IMR-90 (cell line): Measurements from ENCODE around the gene PCDHGA4. TPM values are rescaled to one million over a fixed set of nuclear protein-coding genes. Genes with fewer than 3 reads are reported as not detected.
A peak's percentile ranks its signal among the peaks of the same experiment; 100 is the strongest.

ENCODE experiments used
- ATAC-seq: fragments of 200-7000 bp; cut with Tn5 transposase; 2 replicates; pipeline ENCODE4 v1.9.1; 2020; ENCODE audit warnings: low read depth, mild to moderate bottlenecking, moderate library complexity
- BruUV-seq: library from RNA; stranded (reverse); fragments of 400-500 nt; replicated peaks from 2 replicates; lab custom pipeline; 2021; lab: Mats Ljungman, UMichigan
- CTCF ChIA-PET: fragments of 300-600 bp; formaldehyde crosslinking; extraction: SDS; loops from one replicate; lab custom pipeline; 2021; ENCODE audit warnings: antibody characterized with exemption; lab: Yijun Ruan, JAX
- POLR2A ChIA-PET: fragments of 300-600 bp; sonication (Branson Sonifier 250); formaldehyde crosslinking; loops from one replicate; lab custom pipeline; 2022; ENCODE audit warnings: antibody characterized with exemption; ENCODE audit not compliant: unreplicated experiment; lab: Charles Lee
- DNase-seq: peaks from one replicate; pipeline ENCODE4 v3.0.0; 2013
- H2AFZ ChIP-seq: replicated peaks from 2 replicates; pipeline ENCODE3; 2013; ENCODE audit warnings: low read length, mild to moderate bottlenecking; ENCODE audit not compliant: poor library complexity
- H2AK5ac ChIP-seq: 2 replicates; pipeline ENCODE4 v1.6.1; 2013; ENCODE audit warnings: low read depth, low read length, inconsistent platforms
- H2AK9ac ChIP-seq: replicated peaks from 2 replicates; pipeline ENCODE3; 2013; ENCODE audit warnings: mild to moderate bottlenecking, low read depth, low read length, moderate library complexity; ENCODE audit not compliant: poor library complexity
- H2BK120ac ChIP-seq: 2 replicates; pipeline ENCODE4 v1.6.1; 2013; ENCODE audit warnings: low read depth, low read length, inconsistent platforms
- H2BK15ac ChIP-seq: 3 replicates; pipeline ENCODE4 v1.6.1; 2013; ENCODE audit warnings: low read depth, low read length, inconsistent platforms
- H2BK20ac ChIP-seq: 2 replicates; pipeline ENCODE4 v1.6.1; 2013; ENCODE audit warnings: low read depth, mild to moderate bottlenecking, inconsistent platforms, low read length, moderate library complexity
- H2BK5ac ChIP-seq: 2 replicates; pipeline ENCODE4 v1.6.1; 2013; ENCODE audit warnings: mild to moderate bottlenecking, low read depth, low read length, inconsistent platforms; ENCODE audit not compliant: poor library complexity, severe bottlenecking
- H3K14ac ChIP-seq: replicated peaks from 2 replicates; pipeline ENCODE4 v1.6.1; 2013; ENCODE audit warnings: low read depth, low read length, inconsistent platforms
- H3K18ac ChIP-seq: 2 replicates; pipeline ENCODE4 v1.6.1; 2013; ENCODE audit warnings: low read depth, low read length, control low read depth
- H3K23ac ChIP-seq: 2 replicates; pipeline ENCODE4 v1.6.1; 2013; ENCODE audit warnings: low read depth, low read length, inconsistent platforms
- H3K27ac ChIP-seq: 2 replicates; pipeline ENCODE4 v1.5.1; 2013; ENCODE audit warnings: mild to moderate bottlenecking, control low read depth, low read length; ENCODE audit not compliant: insufficient read depth
- H3K27me3 ChIP-seq: 2 replicates; pipeline ENCODE4 v1.6.1; 2013; ENCODE audit warnings: low read length; ENCODE audit not compliant: control insufficient read depth, insufficient read depth
- H3K36me3 ChIP-seq: 2 replicates; pipeline ENCODE4 v1.6.1; 2013; ENCODE audit warnings: low read length, mixed read lengths; ENCODE audit not compliant: control insufficient read depth, insufficient read depth
- H3K4ac ChIP-seq: 2 replicates; pipeline ENCODE4 v1.6.1; 2013; ENCODE audit warnings: low read depth, low read length, inconsistent platforms
- H3K4me1 ChIP-seq: 2 replicates; pipeline ENCODE4 v1.6.1; 2013; ENCODE audit warnings: low read length, mixed read lengths; ENCODE audit not compliant: control insufficient read depth, insufficient read depth
- H3K4me2 ChIP-seq: 2 replicates; pipeline ENCODE4 v1.6.1; 2013; ENCODE audit warnings: low read depth, mild to moderate bottlenecking, control low read depth, low read length, moderate library complexity
- H3K4me3 ChIP-seq: 2 replicates; pipeline ENCODE4 v1.5.1; 2013; ENCODE audit warnings: low read depth, mild to moderate bottlenecking, control low read depth, low read length, moderate library complexity; ENCODE audit not compliant: insufficient read depth
- H3K56ac ChIP-seq: 2 replicates; pipeline ENCODE4 v1.6.1; 2013; ENCODE audit warnings: low read length, inconsistent platforms; ENCODE audit not compliant: insufficient read depth; ENCODE audit errors: extremely low read depth
- H3K79me1 ChIP-seq, 2 experiments: 2 replicates each; pipeline ENCODE4 v1.6.1; 2013; ENCODE audit warnings: low read length in 2 of 2, inconsistent platforms in 1 of 2, low read depth in 1 of 2
- H3K9ac ChIP-seq: 2 replicates; pipeline ENCODE4 v1.6.1; 2013; ENCODE audit warnings: low read depth, low read length, control low read depth
- H3K9me1 ChIP-seq: 2 replicates; pipeline ENCODE4 v1.6.1; 2013; ENCODE audit warnings: low read length, inconsistent platforms; ENCODE audit not compliant: insufficient read depth
- H3K9me3 ChIP-seq: 2 replicates; pipeline ENCODE4 v1.6.1; 2013; ENCODE audit warnings: low read length; ENCODE audit not compliant: control insufficient read depth, insufficient read depth
- H4K20me1 ChIP-seq: 2 replicates; pipeline ENCODE4 v1.6.1; 2013; ENCODE audit warnings: low read length, inconsistent platforms; ENCODE audit not compliant: insufficient read depth
- H4K5ac ChIP-seq: 2 replicates; pipeline ENCODE4 v1.6.1; 2013; ENCODE audit warnings: mild to moderate bottlenecking, low read depth, low read length, control low read depth
- H4K8ac ChIP-seq, 2 experiments: 2 replicates each; pipeline ENCODE4 v1.6.1; 2013; ENCODE audit warnings: low read depth in 2 of 2, low read length in 2 of 2, control low read depth in 1 of 2, inconsistent platforms in 1 of 2
- H4K91ac ChIP-seq: 2 replicates; pipeline ENCODE4 v1.6.1; 2013; ENCODE audit warnings: low read depth, low read length, inconsistent platforms; ENCODE audit not compliant: insufficient read depth
- CEBPB ChIP-seq: IDR thresholded peaks from 2 replicates; pipeline ENCODE4 v1.6.1; 2012; ENCODE audit warnings: low read depth, low read length, improper control_type of control experiment
- CHD1 ChIP-seq: IDR thresholded peaks from 2 replicates; pipeline ENCODE4 v1.6.1; 2012; ENCODE audit warnings: low read depth, low read length, improper control_type of control experiment
- CTCF ChIP-seq: conservative IDR thresholded peaks from 2 replicates; pipeline ENCODE4 v1.5.1; 2012; ENCODE audit warnings: mild to moderate bottlenecking, low read depth, low read length, improper control_type of control experiment
- ELK1 ChIP-seq: fragments of 150-350 bp; IDR thresholded peaks from 2 replicates; pipeline ENCODE4 v1.6.1; 2016; ENCODE audit warnings: low read depth, mild to moderate bottlenecking, low read length, moderate library complexity, borderline replicate concordance
- FOS ChIP-seq: fragments of 150-350 bp; IDR thresholded peaks from 2 replicates; pipeline ENCODE4 v1.6.1; 2016; ENCODE audit warnings: low read depth, low read length
- MAZ ChIP-seq: IDR thresholded peaks from 2 replicates; pipeline ENCODE4 v1.6.1; 2012; ENCODE audit warnings: low read depth, mild to moderate bottlenecking, low read length, improper control_type of control experiment, moderate library complexity, borderline replicate concordance
- MXI1 ChIP-seq: IDR thresholded peaks from 2 replicates; pipeline ENCODE4 v1.6.1; 2012; ENCODE audit warnings: low read depth, mild to moderate bottlenecking, low read length, moderate library complexity, borderline replicate concordance
- POLR2A ChIP-seq: IDR thresholded peaks from 2 replicates; pipeline ENCODE4 v1.6.1; 2012; ENCODE audit warnings: mild to moderate bottlenecking, low read depth, low read length
- RAD21 ChIP-seq: IDR thresholded peaks from 2 replicates; pipeline ENCODE4 v1.6.1; 2012; ENCODE audit warnings: low read length, improper control_type of control experiment
- RFX5 ChIP-seq: IDR thresholded peaks from 2 replicates; pipeline ENCODE4 v1.8.0; 2012; ENCODE audit warnings: low read depth, mild to moderate bottlenecking, low read length, moderate library complexity
- USF2 ChIP-seq: fragments of 150-350 bp; IDR thresholded peaks from 2 replicates; pipeline ENCODE4 v1.6.1; 2017; ENCODE audit warnings: mild to moderate bottlenecking, antibody characterized with exemption, low read length, low read depth
- WGBS, 2 experiments: methylation state at CpG; one replicate each; pipeline versions ENCODE4 v1.1.5 to v1.1.7; 2013; ENCODE audit warnings: missing lambda C conversion rate in 2 of 2; ENCODE audit not compliant: insufficient read length in 1 of 2; ENCODE audit errors: extremely low coverage in 2 of 2; 5-methylcytosine and 5-hydroxymethylcytosine counted together
- dilution Hi-C: fragments of 300-500 bp; cut with HindIII; formaldehyde crosslinking; loops from one replicate; pipeline ENCODE4 v1.14.3; 2018; ENCODE audit warnings: low sequenced_read_pairs; ENCODE audit not compliant: unreplicated experiment
- in situ Hi-C: fragments of 300-500 bp; cut with MboI; formaldehyde crosslinking; loops from 3 replicates; pipeline ENCODE4 v1.14.3; 2019; ENCODE audit warnings: low sequenced_read_pairs, inconsistent platforms, mixed read lengths
- intact Hi-C: fragments of 100-400 bp; cut with micrococcal nuclease; formaldehyde crosslinking; loops from 2 replicates; pipeline ENCODE4 v1.10.0; 2022
- polyA plus RNA-seq, 3 experiments: library from polyadenylated mRNA; depleted of rRNA; stranded (reverse); fragments of >200 nt; gene quantifications; 2 replicates each; pipeline ENCODE4 v1.2.3, GENCODE V29; 2012; ENCODE audit warnings: low replicate concordance in 1 of 3
- total RNA-seq: library from RNA; depleted of rRNA; stranded (reverse); fragments of >200 nt; gene quantifications from 2 replicates; pipeline ENCODE4 v1.2.3, GENCODE V29; 2012

The PCDHGA4 gene
- total and polyA plus RNA-seq, 2 of the 4 experiments (the other 2 are of a cell fraction), result 3.5 to 5.4 TPM

GRCh38 chr5:141320225-141321169 lies 34.3 kb upstream of the PCDHGA4 start, which contains the start of gene TAF7 (continued):
- TF ChIP-seq MAZ, result peak; percentile 88; the same call in 1 of the 2 replicates
- peak; percentile 47 for TF ChIP-seq RAD21
- no peak for TF ChIP-seq CEBPB
- peak; percentile 97 for TF ChIP-seq POLR2A
- no peak for TF ChIP-seq RFX5

- no peaks in the 10 kb centered on the region for H3K9me1 ChIP-seq
- POLR2A ChIA-PET, result no interaction called here
- H2BK120ac ChIP-seq, result no peak overlapping the region
- no peaks in the 10 kb centered on the region for H3K27me3 ChIP-seq
- H4K20me1 ChIP-seq, result peaks cover 7% of the 10 kb centered on the region; the same call in 1 of the 2 replicates
- H3K9me3 ChIP-seq, result peaks cover 29% of the 10 kb centered on the region
- no peak overlapping the region for H4K8ac ChIP-seq
- no peak overlapping the region for H3K14ac ChIP-seq
- 100% methylated on average over 1 of the region's 3 CpGs; no CpG with 5 or more reads in 1 of the 2 experiments for WGBS, 2 experiments
- H3K4me3 ChIP-seq, result no peak overlapping the region
- H2AK9ac ChIP-seq, result no peak overlapping the region
- H4K5ac ChIP-seq, result no peak overlapping the region
- no TSS peak for BruUV-seq
- no peak for DNase-seq
- in situ Hi-C loops, result no loop called here
- dilution Hi-C loops, result no loop called here
- H3K9ac ChIP-seq, result no peak overlapping the region
- H2AFZ ChIP-seq, result no peak overlapping the region
- no peak overlapping the region for H2BK5ac ChIP-seq
- H3K36me3 ChIP-seq, result peaks cover 9% of the 10 kb centered on the region
- intact Hi-C loops, result no loop called here
- H3K4me1 ChIP-seq, result no peaks in the 10 kb centered on the region
- no peak overlapping the region for H3K27ac ChIP-seq
- CTCF ChIA-PET, result interaction anchor here (0.6 to 1.4 kb wide), 3 partner anchors 8 to 245 kb away, joined by 3 to 4 read pairs (median 3); partner anchors contain the start of gene PCDHGA1
- H2BK20ac ChIP-seq, result no peak overlapping the region
- H2AK5ac ChIP-seq, result no peak overlapping the region
- H3K56ac ChIP-seq, result no peak overlapping the region
- H3K4me2 ChIP-seq, result no peak overlapping the region
- no peak overlapping the region for H3K23ac ChIP-seq
- no peak overlapping the region for H2BK15ac ChIP-seq
- H4K91ac ChIP-seq, result no peak overlapping the region
- H3K4ac ChIP-seq, result no peak overlapping the region
- ATAC-seq, result no peak
- peaks cover 10 to 17% of the 10 kb centered on the region in 2 experiments for H3K79me1 ChIP-seq
- no peak overlapping the region for H3K18ac ChIP-seq
- no peak for TF ChIP-seq USF2
- TF ChIP-seq POLR2A, result no peak
- TF ChIP-seq CTCF, result no peak
- TF ChIP-seq RFX5, result no peak
- no peak for TF ChIP-seq MAZ
- TF ChIP-seq MXI1, result no peak
- no peak for TF ChIP-seq CHD1
- no peak for TF ChIP-seq FOS
- no peak for TF ChIP-seq ELK1
- no peak for TF ChIP-seq CEBPB
- TF ChIP-seq RAD21, result no peak
Observed at GRCh38 chr5:141322261-141322660, 32.6 kb upstream of the PCDHGA4 start.
